ENCODE results near the gene XPNPEP1.

DNA sequence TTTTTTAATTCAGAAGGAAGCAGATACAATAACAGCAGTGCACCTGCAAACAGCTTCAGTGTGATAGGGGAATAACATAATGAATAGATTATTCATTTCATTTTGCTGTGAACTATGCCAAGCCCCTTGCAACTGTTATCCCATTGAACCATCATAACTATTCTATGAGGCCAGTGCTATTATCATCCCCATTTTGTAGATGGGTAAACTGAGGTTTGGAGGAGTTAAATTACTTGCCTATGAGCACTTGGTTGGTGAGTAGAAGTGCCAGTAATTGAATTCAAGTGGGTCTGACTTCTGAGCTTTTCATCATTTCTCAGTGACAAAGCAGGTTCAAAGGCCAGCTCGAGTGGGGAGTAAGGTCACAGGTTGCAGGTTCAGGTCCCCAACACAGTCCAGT, 16.8 kb upstream of the XPNPEP1 start:
- TF ChIP-seq POLR2A (IDR thresholded peaks at IDR 0.05; ENCODE audit: low read length) (no peak), GATA1 (IDR thresholded peaks at IDR 0.05; ENCODE audit: low read depth, low read length) (no peak)

Measured in erythroblast (primary cell).